CD4-positive, alpha-beta T cell treated with Interleukin-1 beta for 1 hour (primary cell): Measurements from ENCODE around the gene SMARCB1.

Experiments
- DNase-seq, 2 donors: peaks; one replicate each; pipeline ENCODE4 v3.0.0-alpha.2; 2020 to 2022

SMARCB1 gene

GRCh38 chr22:23762842-23763578 lies 23.8 kb upstream of the SMARCB1 start, which contains the start of gene C22orf15:
Gene C22orf15, plus strand, starts transcription at chr22:23762990. Its CDS starts 317 bp downstream, at chr22:23763307.
- no peak for DNase-seq

- peak; percentile 33 to 40 for DNase-seq
These were observed 23.2 kb upstream of the SMARCB1 start for GRCh38 chr22:23763579-23763945.

GRCh38 chr22:23763954-23764353 lies 22.8 kb upstream of the SMARCB1 start:
- DNase-seq = no peak

GRCh38 chr22:23764899-23765881 lies 21.6 kb upstream of the SMARCB1 start:
- no peak for DNase-seq

- DNase-seq = no peak
These were observed 19.5 kb upstream of the SMARCB1 start for GRCh38 chr22:23767303-23767672.

GRCh38 chr22:23767673-23768548 lies 18.9 kb upstream of the SMARCB1 start, which contains the start of gene CHCHD10:
Gene CHCHD10, minus strand, starts transcription at chr22:23767972. Its CDS starts 98 bp downstream, at chr22:23767874.
- peak; percentile 75 to 76 for DNase-seq

- DNase-seq = no peak
These were observed 17.3 kb upstream of the SMARCB1 start for GRCh38 chr22:23769321-23769965.

- DNase-seq = no peak
These were observed 14.5 kb upstream of the SMARCB1 start for GRCh38 chr22:23772315-23772648.

- peak; percentile 53 to 54 for DNase-seq
These were observed 13.9 kb upstream of the SMARCB1 start, which contains the start of gene MMP11 for GRCh38 chr22:23772649-23773473. Gene MMP11, plus strand, starts transcription at chr22:23772849. Its CDS starts 22 bp downstream, at chr22:23772871.

GRCh38 chr22:23773483-23774113 lies 13.2 kb upstream of the SMARCB1 start:
- no peak for DNase-seq

GRCh38 chr22:23774114-23774921 lies 12.4 kb upstream of the SMARCB1 start:
- DNase-seq = no peak

GRCh38 chr22:23774922-23775436 lies 11.8 kb upstream of the SMARCB1 start:
- DNase-seq = no peak

GRCh38 chr22:23775779-23776375 lies 10.9 kb upstream of the SMARCB1 start:
- no peak for DNase-seq

- no peak for DNase-seq
These were observed 8.8 kb upstream of the SMARCB1 start for GRCh38 chr22:23777776-23778576.

- DNase-seq = no peak
These were observed 8.2 kb upstream of the SMARCB1 start for GRCh38 chr22:23778577-23778900.

- no peak for DNase-seq
These were observed 7.7 kb upstream of the SMARCB1 start for GRCh38 chr22:23779083-23779482.

- no peak for DNase-seq
These were observed 7.0 kb upstream of the SMARCB1 start for GRCh38 chr22:23779731-23780130.

- DNase-seq = no peak
These were observed 6.5 kb upstream of the SMARCB1 start for GRCh38 chr22:23780146-23780748.
